PFSK-1 (cell line): ENCODE measurements around the gene HHIPL1.

Experiments used
- FOXP2 ChIP-seq: optimal IDR thresholded peaks from 2 replicates; pipeline ENCODE3; 2011; ENCODE audit warnings: borderline replicate concordance, control low read depth, inconsistent platforms; ENCODE audit not compliant: insufficient read depth; ENCODE audit errors: extremely low read length, extremely low read depth
- POLR2AphosphoS5 ChIP-seq: IDR thresholded peaks from 2 replicates; pipeline ENCODE4 v1.6.1; 2012; ENCODE audit warnings: low read depth, mild to moderate bottlenecking, control low read depth, low read length, moderate library complexity
- SIN3A ChIP-seq: IDR thresholded peaks from 2 replicates; pipeline ENCODE4 v1.6.1; 2012; ENCODE audit warnings: mild to moderate bottlenecking, low read length, moderate library complexity, borderline replicate concordance; ENCODE audit not compliant: insufficient read depth
- TAF1 ChIP-seq: IDR thresholded peaks from 2 replicates; pipeline ENCODE4 v1.6.1; 2012; ENCODE audit warnings: low read length, control low read depth, borderline replicate concordance; ENCODE audit not compliant: insufficient read depth
- TF ChIP-seq, protein P1 (sequence below), 2 experiments: IDR thresholded peaks; 2 replicates each; pipeline versions ENCODE4 v1.6.1 to v1.8.0; 2011 to 2012; ENCODE audit warnings: low read depth in 2 of 2, low read length in 2 of 2, control low read depth in 1 of 2, inconsistent platforms in 1 of 2, mild to moderate bottlenecking in 1 of 2, moderate library complexity in 1 of 2; ENCODE audit not compliant: insufficient read depth in 1 of 2

Gene HHIPL1

DNA sequence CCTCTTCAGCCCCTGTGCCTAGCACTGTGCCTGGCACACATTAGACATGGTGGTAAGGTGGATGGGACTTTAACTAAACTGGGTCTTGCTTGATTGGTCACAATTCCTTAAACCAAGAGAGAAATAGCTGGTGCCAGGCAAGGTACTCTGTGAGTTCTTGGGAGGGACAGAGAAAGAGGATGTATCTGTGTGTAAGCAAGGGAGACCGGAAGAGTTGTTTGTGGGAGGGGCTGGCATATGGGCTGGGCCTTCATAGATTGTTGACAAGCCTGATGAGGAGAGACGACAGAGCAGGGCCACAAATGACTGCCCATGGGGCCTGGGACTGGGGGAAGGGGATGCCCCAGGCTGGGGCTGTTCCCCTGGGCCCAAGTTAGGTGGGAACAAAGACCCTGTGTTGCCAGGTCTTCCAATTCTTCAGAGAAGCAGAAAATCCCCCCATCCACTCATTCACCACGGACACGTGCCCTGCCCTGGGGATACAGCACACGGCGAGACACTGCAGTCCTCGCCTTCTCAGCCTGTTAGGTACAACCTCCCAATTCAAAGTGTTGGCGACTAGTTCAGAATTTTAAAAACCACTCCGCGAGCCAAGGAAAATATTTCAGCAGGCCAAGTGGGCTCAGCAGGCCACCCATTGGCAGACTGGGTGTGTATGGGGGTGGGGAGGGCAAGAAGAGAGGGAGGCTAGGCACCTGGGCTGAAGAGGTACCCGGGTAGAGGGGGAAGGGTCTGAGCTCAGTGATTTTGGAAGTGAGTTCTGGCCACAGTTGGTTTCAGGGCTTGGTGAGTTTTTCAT lies 27.8 kb downstream of the HHIPL1 start:
- TF ChIP-seq FOXP2 = no peak
- no peak for TF ChIP-seq TAF1
- TF ChIP-seq POLR2AphosphoS5 = no peak
- TF ChIP-seq, protein P1, sequence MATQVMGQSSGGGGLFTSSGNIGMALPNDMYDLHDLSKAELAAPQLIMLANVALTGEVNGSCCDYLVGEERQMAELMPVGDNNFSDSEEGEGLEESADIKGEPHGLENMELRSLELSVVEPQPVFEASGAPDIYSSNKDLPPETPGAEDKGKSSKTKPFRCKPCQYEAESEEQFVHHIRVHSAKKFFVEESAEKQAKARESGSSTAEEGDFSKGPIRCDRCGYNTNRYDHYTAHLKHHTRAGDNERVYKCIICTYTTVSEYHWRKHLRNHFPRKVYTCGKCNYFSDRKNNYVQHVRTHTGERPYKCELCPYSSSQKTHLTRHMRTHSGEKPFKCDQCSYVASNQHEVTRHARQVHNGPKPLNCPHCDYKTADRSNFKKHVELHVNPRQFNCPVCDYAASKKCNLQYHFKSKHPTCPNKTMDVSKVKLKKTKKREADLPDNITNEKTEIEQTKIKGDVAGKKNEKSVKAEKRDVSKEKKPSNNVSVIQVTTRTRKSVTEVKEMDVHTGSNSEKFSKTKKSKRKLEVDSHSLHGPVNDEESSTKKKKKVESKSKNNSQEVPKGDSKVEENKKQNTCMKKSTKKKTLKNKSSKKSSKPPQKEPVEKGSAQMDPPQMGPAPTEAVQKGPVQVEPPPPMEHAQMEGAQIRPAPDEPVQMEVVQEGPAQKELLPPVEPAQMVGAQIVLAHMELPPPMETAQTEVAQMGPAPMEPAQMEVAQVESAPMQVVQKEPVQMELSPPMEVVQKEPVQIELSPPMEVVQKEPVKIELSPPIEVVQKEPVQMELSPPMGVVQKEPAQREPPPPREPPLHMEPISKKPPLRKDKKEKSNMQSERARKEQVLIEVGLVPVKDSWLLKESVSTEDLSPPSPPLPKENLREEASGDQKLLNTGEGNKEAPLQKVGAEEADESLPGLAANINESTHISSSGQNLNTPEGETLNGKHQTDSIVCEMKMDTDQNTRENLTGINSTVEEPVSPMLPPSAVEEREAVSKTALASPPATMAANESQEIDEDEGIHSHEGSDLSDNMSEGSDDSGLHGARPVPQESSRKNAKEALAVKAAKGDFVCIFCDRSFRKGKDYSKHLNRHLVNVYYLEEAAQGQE (IDR thresholded peaks at IDR 0.05; ENCODE audit: insufficient read depth in 1 of 2, low read depth in 2 of 2, low read length in 2 of 2) = no peak

DNA sequence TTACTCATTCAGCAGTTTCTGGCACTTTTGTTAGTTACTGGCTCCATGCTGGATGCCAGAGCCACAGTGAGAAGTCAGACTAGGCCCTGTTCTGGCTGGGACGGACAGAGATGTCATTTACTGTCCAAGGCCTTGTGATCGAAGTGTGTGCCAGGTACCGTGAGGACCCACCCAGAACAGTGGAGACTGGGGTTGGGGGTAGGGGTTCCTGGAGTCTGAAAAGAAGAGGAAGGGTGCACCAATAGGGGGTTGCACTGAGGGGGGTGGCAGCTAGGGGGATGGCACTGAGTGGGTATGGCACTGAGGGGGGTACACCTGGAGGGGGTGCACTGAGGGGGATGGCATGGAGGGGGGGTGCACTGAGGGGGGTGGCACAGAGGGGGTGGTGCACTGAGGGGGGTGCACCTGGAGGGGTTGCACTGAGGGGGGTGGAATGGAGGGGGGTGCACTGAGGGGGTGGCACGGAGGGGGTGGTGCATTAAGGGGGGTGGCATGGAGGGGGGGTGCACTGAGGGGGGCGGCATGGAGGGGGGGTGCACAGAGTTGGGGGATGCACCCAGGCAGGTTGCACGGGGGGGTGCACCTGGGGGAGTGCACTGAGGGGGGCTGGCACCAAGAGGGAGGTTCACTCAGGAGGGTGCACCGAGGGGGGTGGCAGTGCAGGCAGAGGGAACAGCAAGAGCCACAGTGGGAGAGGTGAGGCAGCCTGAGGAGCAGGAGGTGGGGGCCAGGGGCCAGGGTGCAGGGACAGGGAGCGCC lies 28.6 kb downstream of the HHIPL1 start:
- TF ChIP-seq, protein P1 (IDR thresholded peaks at IDR 0.05; ENCODE audit: insufficient read depth in 1 of 2, low read depth in 2 of 2, low read length in 2 of 2) = no peak
- TF ChIP-seq FOXP2 (no peak), POLR2AphosphoS5 (no peak), SIN3A (no peak), TAF1 (no peak)

DNA sequence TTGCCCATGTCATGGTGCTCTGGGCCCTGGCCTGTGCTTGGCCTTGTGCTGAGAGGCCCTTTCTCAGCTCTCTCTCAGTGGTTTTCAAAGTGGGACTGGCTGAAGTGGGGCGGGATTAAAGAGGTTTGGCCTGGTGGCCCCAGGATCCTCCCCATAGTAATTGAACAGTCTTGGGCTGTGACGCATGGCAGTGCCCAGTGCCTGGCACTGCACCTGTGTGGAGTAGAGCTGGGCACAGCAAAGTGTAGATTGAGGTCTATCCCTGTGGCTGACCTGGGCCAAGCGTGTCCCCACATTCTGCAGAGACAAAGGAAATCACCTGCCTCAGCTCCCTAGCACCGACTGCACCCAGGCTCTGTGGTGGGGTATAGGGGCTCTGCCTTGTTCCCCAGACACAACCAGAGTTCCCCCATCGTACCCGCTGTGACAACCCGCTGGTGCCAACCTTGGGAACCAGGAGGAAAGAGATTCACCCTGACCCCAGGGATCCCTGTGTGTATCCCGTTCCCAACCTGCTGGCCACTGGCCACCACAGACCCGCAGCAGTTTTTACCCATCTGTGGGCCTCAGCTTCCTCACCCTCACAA lies 29.2 kb downstream of the HHIPL1 start:
- TF ChIP-seq FOXP2 (no peak), SIN3A (no peak), TAF1 (no peak), POLR2AphosphoS5 (no peak)
- TF ChIP-seq, protein P1 (IDR thresholded peaks at IDR 0.05; ENCODE audit: insufficient read depth in 1 of 2, low read depth in 2 of 2, low read length in 2 of 2) = no peak

DNA sequence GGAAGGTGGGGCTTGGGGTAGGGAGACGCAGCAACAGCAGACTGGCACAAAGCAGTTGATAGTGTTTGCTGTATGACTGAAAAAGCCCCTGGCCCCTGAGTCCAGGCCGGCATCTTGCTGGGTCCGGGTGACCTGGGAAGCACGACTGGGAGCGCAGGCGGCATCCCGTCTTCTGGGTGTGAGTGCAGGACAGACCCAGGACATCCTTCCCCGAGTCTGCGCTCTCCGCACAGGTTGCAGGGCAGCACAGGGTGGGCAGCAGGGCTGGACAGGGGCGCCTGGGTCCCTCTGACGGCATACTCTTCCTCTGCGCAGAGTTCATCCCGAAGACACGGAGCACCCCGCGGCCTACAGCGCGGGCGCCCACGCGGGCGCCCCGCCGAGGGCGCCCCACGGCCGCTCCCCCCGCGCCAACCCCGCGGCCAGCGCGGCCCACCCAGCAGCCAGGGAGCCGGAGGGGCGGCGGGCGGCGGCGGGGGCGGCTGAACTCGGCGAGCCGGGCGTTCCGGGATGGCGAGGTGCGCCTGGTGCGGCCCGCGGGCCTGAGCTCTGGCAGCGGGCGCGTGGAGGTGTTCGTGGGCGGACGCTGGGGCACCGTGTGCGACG lies 29.9 kb downstream of the HHIPL1 start:
- TF ChIP-seq, protein P1 (IDR thresholded peaks at IDR 0.05; ENCODE audit: insufficient read depth in 1 of 2, low read depth in 2 of 2, low read length in 2 of 2) = no peak
- TF ChIP-seq POLR2AphosphoS5 (no peak), SIN3A (no peak), TAF1 (no peak), FOXP2 (no peak)
